Skeletal muscle tissue (tissue), 4 donors: ENCODE data around the gene SOX6. TPM values are rescaled to one million over a fixed set of nuclear protein-coding genes. Genes with fewer than 3 reads are reported as not detected.

Experiments used
- H3K27ac ChIP-seq: one replicate; pipeline ENCODE4 v1.7.0; 2013; ENCODE audit warnings: mild to moderate bottlenecking, low read depth, low read length, inconsistent platforms
- H3K27me3 ChIP-seq, 3 donors: one replicate each; pipeline ENCODE4 v1.7.0; 2013; ENCODE audit warnings: low read length in 3 of 3; ENCODE audit not compliant: control insufficient read depth in 3 of 3, insufficient read depth in 3 of 3
- H3K36me3 ChIP-seq, 3 donors: one replicate each; pipeline ENCODE4 v1.7.0; 2013; ENCODE audit warnings: low read length in 3 of 3; ENCODE audit not compliant: control insufficient read depth in 3 of 3, insufficient read depth in 3 of 3
- H3K4me1 ChIP-seq, 3 donors: one replicate each; pipeline ENCODE4 v1.7.0; 2013; ENCODE audit warnings: low read length in 3 of 3, mild to moderate bottlenecking in 3 of 3; ENCODE audit not compliant: control insufficient read depth in 3 of 3, insufficient read depth in 3 of 3
- H3K4me3 ChIP-seq, 3 donors: one replicate each; pipeline ENCODE4 v1.7.0; 2013; ENCODE audit warnings: low read length in 3 of 3
- H3K9ac ChIP-seq, 3 donors: one replicate each; pipeline ENCODE4 v1.7.0; 2013; ENCODE audit warnings: low read length in 3 of 3, mild to moderate bottlenecking in 3 of 3, moderate library complexity in 2 of 3, low read depth in 1 of 3
- H3K9me3 ChIP-seq, 3 donors: one replicate each; pipeline ENCODE4 v1.7.0; 2013; ENCODE audit warnings: low read length in 3 of 3; ENCODE audit not compliant: control insufficient read depth in 3 of 3
- total RNA-seq: library from RNA; depleted of rRNA; stranded (reverse); fragments of >200 nt; gene quantifications from one replicate; pipeline ENCODE4 v1.2.3, GENCODE V29; 2014
- donor health status: Osteomylitis.

SOX6 gene
- total RNA-seq, 1 donor from 2014 or later: 50.1 TPM

DNA sequence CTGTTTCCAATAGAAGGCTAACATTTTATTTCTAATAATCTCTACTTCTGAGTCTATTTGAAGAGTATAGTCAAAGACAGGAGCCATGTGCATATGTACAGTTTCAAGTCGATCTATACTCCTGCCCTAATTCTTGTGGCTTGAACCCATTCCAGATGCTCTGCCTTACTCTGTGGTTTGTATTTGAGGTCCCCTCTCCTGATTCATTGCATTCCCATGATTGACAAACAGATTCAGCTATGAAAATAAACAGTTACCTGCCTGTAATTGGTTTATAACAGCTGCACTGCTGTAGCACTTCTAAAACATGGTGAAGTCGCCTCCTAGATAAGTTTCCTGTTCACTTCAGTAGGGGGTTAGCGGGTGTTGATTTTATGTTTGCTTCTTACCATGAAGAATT, 138.7 kb downstream of the SOX6 start:
- H3K27ac ChIP-seq: no peak overlapping the region
- no peaks in the 10 kb centered on the region for H3K36me3 ChIP-seq
- no peaks in the 10 kb centered on the region for H3K27me3 ChIP-seq
- H3K9ac ChIP-seq: no peak overlapping the region
- peaks cover 0 to 2% (median 0%) of the 10 kb centered on the region in 3 donors for H3K4me1 ChIP-seq
- no peak overlapping the region for H3K4me3 ChIP-seq
- no peaks in the 10 kb centered on the region for H3K9me3 ChIP-seq

GRCh38 chr11:16216831-16217230, 139.5 kb downstream of the SOX6 start:
- no peaks in the 10 kb centered on the region for H3K9me3 ChIP-seq
- no peaks in the 10 kb centered on the region for H3K36me3 ChIP-seq
- peaks cover 0 to 2% (median 0%) of the 10 kb centered on the region in 3 donors for H3K4me1 ChIP-seq

DNA sequence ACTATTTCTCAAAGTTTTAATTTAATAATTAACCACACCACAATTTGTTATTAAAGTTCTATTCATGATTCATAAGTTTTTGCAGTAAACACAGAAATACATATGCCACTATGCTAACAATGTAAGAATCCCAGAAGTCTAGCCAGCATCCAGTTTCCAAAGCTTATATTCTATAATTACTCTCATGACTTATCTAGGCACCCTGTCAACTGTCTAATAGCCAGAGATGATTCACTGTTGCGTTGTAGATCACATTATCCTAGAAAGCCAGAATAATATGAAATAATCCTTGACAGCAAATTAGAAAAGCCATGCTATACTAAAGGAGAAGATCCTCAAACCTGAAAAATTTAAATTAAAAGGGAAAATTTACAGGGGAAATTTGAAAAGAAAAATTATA, 141.0 kb downstream of the SOX6 start:
- no peaks in the 10 kb centered on the region for H3K36me3 ChIP-seq
- no peak overlapping the region for H3K27ac ChIP-seq
- H3K9me3 ChIP-seq: no peaks in the 10 kb centered on the region
- no peaks in the 10 kb centered on the region for H3K27me3 ChIP-seq
- H3K4me3 ChIP-seq: no peak overlapping the region
- H3K4me1 ChIP-seq: peaks cover 0 to 2% (median 0%) of the 10 kb centered on the region in 3 donors
- H3K9ac ChIP-seq: no peak overlapping the region

More at GRCh38 chr11:16216831-16217230, 139.5 kb downstream of the SOX6 start:
- Histone ChIP-seq H3K27me3 (no peaks in the 10 kb centered on the region), H3K27ac (no peak overlapping the region), H3K9ac (no peak overlapping the region), H3K4me3 (no peak overlapping the region)

DNA sequence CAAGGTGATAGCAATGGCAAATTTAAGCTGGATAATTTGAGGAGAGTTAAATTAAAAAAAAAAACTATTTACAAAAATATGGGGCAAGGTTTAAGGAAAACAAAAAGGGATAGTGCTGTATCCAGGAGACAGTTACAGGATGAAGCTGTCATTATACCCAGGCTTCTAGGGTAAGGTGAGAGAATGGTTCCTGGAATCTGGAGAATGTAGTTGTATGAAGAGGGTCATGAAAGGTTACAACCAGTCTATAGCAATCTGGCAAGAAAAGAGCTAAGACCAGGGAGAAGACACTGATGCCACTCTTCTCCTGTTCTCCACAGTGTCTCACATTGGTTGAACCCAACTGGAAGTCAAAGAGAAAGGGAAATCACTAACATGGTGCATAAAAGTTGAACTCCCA, 144.9 kb downstream of the SOX6 start:
- Histone ChIP-seq H3K36me3 (no peaks in the 10 kb centered on the region), H3K27me3 (no peaks in the 10 kb centered on the region), H3K9me3 (no peaks in the 10 kb centered on the region), H3K9ac (no peak overlapping the region), H3K4me3 (no peak overlapping the region), H3K27ac (no peak overlapping the region), H3K4me1 (peaks cover 0 to 2% (median 0%) of the 10 kb centered on the region in 3 donors)

DNA sequence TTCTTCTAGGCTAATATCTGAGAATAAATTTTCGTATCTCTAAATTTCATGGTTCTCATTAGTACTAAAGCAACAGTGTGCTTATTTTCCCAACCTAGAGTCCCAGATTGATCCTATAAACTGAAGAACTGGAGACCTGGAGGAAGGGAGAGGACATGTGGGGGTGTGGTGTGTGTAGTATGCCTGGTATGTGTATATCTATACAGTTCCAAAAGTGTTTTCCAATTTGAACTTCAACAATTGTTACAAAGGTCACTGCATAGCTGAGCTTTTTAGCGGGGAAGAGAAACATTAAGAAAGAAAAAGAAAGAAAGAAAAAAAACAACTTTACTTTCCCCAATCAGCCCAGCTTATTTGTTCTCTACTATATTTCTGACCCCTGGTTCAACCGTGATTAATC, 152.1 kb downstream of the SOX6 start:
- H3K4me1 ChIP-seq: no peaks in the 10 kb centered on the region
- H3K27ac ChIP-seq: no peak overlapping the region
- H3K9me3 ChIP-seq: no peaks in the 10 kb centered on the region
- no peaks in the 10 kb centered on the region for H3K36me3 ChIP-seq
- no peak overlapping the region for H3K9ac ChIP-seq
- no peak overlapping the region for H3K4me3 ChIP-seq
- no peaks in the 10 kb centered on the region for H3K27me3 ChIP-seq

- Histone ChIP-seq H3K4me3 (no peak overlapping the region), H3K9me3 (no peaks in the 10 kb centered on the region), H3K9ac (no peak overlapping the region), H3K4me1 (peaks cover 7 to 12% (median 10%) of the 10 kb centered on the region in 3 donors), H3K27me3 (no peaks in the 10 kb centered on the region), H3K27ac (no peak overlapping the region), H3K36me3 (no peaks in the 10 kb centered on the region)
Measured at GRCh38 chr11:16195651-16196050, 160.7 kb downstream of the SOX6 start.

GRCh38 chr11:16194566-16194965, 161.8 kb downstream of the SOX6 start:
- Histone ChIP-seq H3K27me3 (no peaks in the 10 kb centered on the region), H3K9me3 (no peaks in the 10 kb centered on the region), H3K36me3 (no peaks in the 10 kb centered on the region), H3K27ac (peak overlapping the region; percentile 32), H3K4me3 (no peak overlapping the region), H3K4me1 (peaks cover 7 to 12% (median 10%) of the 10 kb centered on the region in 3 donors), H3K9ac (no peak overlapping the region)

GRCh38 chr11:16193897-16194381, 162.4 kb downstream of the SOX6 start:
- H3K27me3 ChIP-seq: no peaks in the 10 kb centered on the region
- H3K4me1 ChIP-seq: peaks cover 7 to 12% (median 10%) of the 10 kb centered on the region in 3 donors
- no peak overlapping the region for H3K9ac ChIP-seq
- no peak overlapping the region for H3K4me3 ChIP-seq
- no peaks in the 10 kb centered on the region for H3K9me3 ChIP-seq
- peak overlapping the region; percentile 32 for H3K27ac ChIP-seq
- H3K36me3 ChIP-seq: no peaks in the 10 kb centered on the region

DNA sequence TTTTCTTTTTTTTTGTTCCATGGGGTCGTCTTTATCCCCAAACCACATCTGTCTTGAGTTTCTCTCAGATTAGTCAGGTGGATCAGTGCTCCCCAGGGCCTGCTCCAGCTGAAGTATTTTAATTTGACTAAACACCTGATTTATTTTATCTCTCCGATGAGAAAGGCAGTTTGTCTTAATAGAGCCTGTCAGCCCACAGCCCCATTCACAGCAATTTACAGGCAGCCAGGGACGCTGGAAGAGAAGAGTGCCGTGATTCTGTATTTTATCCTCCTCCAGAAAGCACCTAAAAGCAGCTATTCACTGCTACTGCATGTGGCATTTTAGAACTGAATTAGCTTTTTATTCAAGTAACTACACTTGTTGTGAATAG, 164.5 kb downstream of the SOX6 start:
- Histone ChIP-seq H3K36me3 (no peaks in the 10 kb centered on the region), H3K27ac (no peak overlapping the region), H3K4me3 (no peak overlapping the region), H3K9ac (no peak overlapping the region), H3K4me1 (peaks cover 7 to 12% (median 12%) of the 10 kb centered on the region in 3 donors), H3K9me3 (no peaks in the 10 kb centered on the region), H3K27me3 (no peaks in the 10 kb centered on the region)

DNA sequence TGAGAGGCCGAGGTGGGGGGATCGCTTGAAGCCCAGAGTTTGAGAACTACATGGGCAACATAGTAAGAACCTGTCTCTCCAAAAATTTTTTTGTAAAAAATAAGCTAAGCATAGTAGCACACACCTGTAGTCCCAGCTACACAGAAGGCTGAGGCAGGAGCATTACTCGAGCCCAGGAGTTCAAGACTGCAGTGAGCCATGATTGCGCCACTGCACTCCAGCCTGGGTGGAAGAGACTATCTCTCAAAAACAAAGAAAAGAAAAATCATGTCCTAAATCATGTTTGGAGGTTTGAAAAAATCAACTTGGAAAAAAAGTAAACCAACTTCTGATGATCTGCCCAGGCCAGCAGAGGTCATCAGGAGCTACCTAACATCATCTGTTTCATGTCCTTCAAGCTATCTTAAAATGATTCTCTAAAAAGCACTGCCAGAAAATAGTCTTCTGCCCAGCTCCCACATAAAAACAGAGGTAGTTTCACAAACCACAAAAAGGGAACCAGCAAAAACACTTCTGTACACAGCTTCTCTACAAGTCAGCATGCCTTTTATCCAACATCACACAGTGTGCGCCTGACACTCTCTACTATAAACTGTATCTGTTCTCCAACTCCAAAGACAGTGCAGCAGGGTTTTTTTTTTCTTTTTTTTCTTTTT, 165.0 kb downstream of the SOX6 start:
- no peak overlapping the region for H3K9ac ChIP-seq
- no peaks in the 10 kb centered on the region for H3K36me3 ChIP-seq
- no peak overlapping the region for H3K4me3 ChIP-seq
- no peaks in the 10 kb centered on the region for H3K27me3 ChIP-seq
- H3K27ac ChIP-seq: no peak overlapping the region
- H3K4me1 ChIP-seq: peaks cover 7 to 13% (median 13%) of the 10 kb centered on the region in 3 donors
- no peaks in the 10 kb centered on the region for H3K9me3 ChIP-seq
